Erythroblast (primary cell): ENCODE results near the gene HS2ST1.

ENCODE experiments used
- GATA1 ChIP-seq: IDR thresholded peaks from 2 replicates; pipeline ENCODE4 v1.6.1; 2011; ENCODE audit warnings: low read depth, mild to moderate bottlenecking, control low read depth, low read length, moderate library complexity
- POLR2A ChIP-seq: IDR thresholded peaks from 2 replicates; pipeline ENCODE4 v1.6.1; 2011; ENCODE audit warnings: mild to moderate bottlenecking, low read length

- TF ChIP-seq GATA1 (no peak), POLR2A (no peak)
These were observed 19.3 kb downstream of the HS2ST1 start for GRCh38 chr1:86933562-86934377.
